A549 (cell line): Measurements from ENCODE around the gene SPC24. TPM values are rescaled to one million over a fixed set of nuclear protein-coding genes. Genes with fewer than 3 reads are reported as not detected.

Experiments used
- ATAC-seq, 2 experiments: fragments of 200-7000 bp in 1 of 2; fragments of >200 bp in 1 of 2; cut with Nextera tagmentation in 1 of 2; cut with Tn5 transposase in 1 of 2; 3 replicates each; pipeline versions ENCODE4 v1.8.0 to v1.9.1; 2018 to 2020; ENCODE audit warnings: mild to moderate bottlenecking in 1 of 2, moderate library complexity in 1 of 2
- CTCF ChIA-PET: fragments of 300-600 bp; sonication (Branson Sonifier 250); formaldehyde crosslinking; extraction: SDS; loops from one replicate; lab custom pipeline; 2021; ENCODE audit warnings: antibody characterized with exemption, inconsistent platforms; lab: Yijun Ruan, JAX
- POLR2A ChIA-PET: fragments of 350-600 bp; formaldehyde crosslinking; extraction: SDS; loops from one replicate; lab custom pipeline; 2021; ENCODE audit warnings: antibody characterized with exemption, inconsistent platforms; lab: Yijun Ruan, JAX
- DNase-seq, 2 experiments: peaks; one replicate each; pipeline versions ENCODE4 v3.0.0 to v3.0.0-alpha.2; 2011 to 2016; ENCODE audit warnings: low read depth in 1 of 2, low spot score in 1 of 2
- FAIRE-seq: peaks from 2 replicates; lab custom pipeline; 2011; peaks lifted over from hg19 to GRCh38; lab: Jason Lieb, UNC
- H3K27ac ChIP-seq, 2 experiments: fragments of >200 bp; sonication (Bioruptor Twin); formaldehyde crosslinking; 3 replicates each; pipeline ENCODE4 v1.5.1; 2016 to 2017
- H3K4me1 ChIP-seq: fragments of >200 bp; sonication (Bioruptor Twin); formaldehyde crosslinking; 3 replicates; pipeline ENCODE4 v1.6.1; 2016
- H3K4me2 ChIP-seq: fragments of >200 bp; sonication (Bioruptor Twin); formaldehyde crosslinking; 3 replicates; pipeline ENCODE4 v1.6.1; 2016
- H3K4me3 ChIP-seq: fragments of >200 bp; sonication (Bioruptor Twin); formaldehyde crosslinking; 3 replicates; pipeline ENCODE4 v1.5.1; 2016
- H3K9me3 ChIP-seq: fragments of >200 bp; sonication (Bioruptor Twin); formaldehyde crosslinking; 3 replicates; pipeline ENCODE4 v1.6.1; 2016
- CBX2 ChIP-seq: fragments of 200-600 bp; sonication (generic); IDR thresholded peaks from 2 replicates; pipeline ENCODE4 v1.6.1; 2016; ENCODE audit warnings: low read depth, mild to moderate bottlenecking, borderline replicate concordance
- CBX8 ChIP-seq: fragments of 200-600 bp; sonication (generic); IDR thresholded peaks from 2 replicates; pipeline ENCODE4 v1.6.1; 2016
- CEBPB ChIP-seq, 2 experiments: fragments of >200 bp in 1 of 2; sonication (Bioruptor Twin) in 1 of 2; formaldehyde crosslinking in 1 of 2; IDR thresholded peaks; 2 replicates each; pipeline ENCODE4 v1.6.1; 2012 to 2016
- CHD2 ChIP-seq: fragments of 150-350 bp; IDR thresholded peaks from 2 replicates; pipeline ENCODE4 v1.6.1; 2014; ENCODE audit warnings: low read length; ENCODE audit not compliant: partially characterized antibody
- CHD4 ChIP-seq: fragments of 200-600 bp; sonication (generic); IDR thresholded peaks from 2 replicates; pipeline ENCODE4 v1.6.1; 2016; ENCODE audit warnings: antibody characterized with exemption, mild to moderate bottlenecking, borderline replicate concordance
- EHF ChIP-seq: fragments of 250-450 bp; sonication (Bioruptor Pico); IDR thresholded peaks from 2 replicates; pipeline ENCODE4 v1.5.0; 2020; ENCODE audit warnings: mild to moderate bottlenecking
- EHMT2 ChIP-seq: fragments of 200-600 bp; sonication (generic); IDR thresholded peaks from 2 replicates; pipeline ENCODE4 v1.6.1; 2016; ENCODE audit warnings: antibody characterized with exemption, low read depth, mild to moderate bottlenecking, moderate library complexity
- ELK1 ChIP-seq: fragments of 150-350 bp; IDR thresholded peaks from 2 replicates; pipeline ENCODE4 v1.6.1; 2014; ENCODE audit warnings: low read depth, mild to moderate bottlenecking, low read length
- EP300 ChIP-seq, 2 experiments: fragments of >200 bp; sonication (Bioruptor Twin); formaldehyde crosslinking; IDR thresholded peaks; 2 replicates in 1 of 2; 3 replicates in 1 of 2; pipeline ENCODE4 v1.6.1; 2016 to 2017
- ESRRA ChIP-seq: fragments of 150-350 bp; IDR thresholded peaks from 2 replicates; pipeline ENCODE4 v1.6.1; 2014; ENCODE audit warnings: mild to moderate bottlenecking, low read length, borderline replicate concordance
- FOSL2 ChIP-seq, 2 experiments: fragments of 450-650 bp in 1 of 2; fragments of >200 bp in 1 of 2; sonication (Bioruptor Twin) in 1 of 2; formaldehyde crosslinking; IDR thresholded peaks; 2 replicates each; pipeline versions ENCODE4 v1.5.0 to v1.6.1; 2016 to 2020; ENCODE audit warnings: mild to moderate bottlenecking in 1 of 2, moderate library complexity in 1 of 2
- FOXS1 ChIP-seq: fragments of 250-450 bp; sonication (Bioruptor Pico); IDR thresholded peaks from 2 replicates; pipeline ENCODE4 v1.5.0; 2020; ENCODE audit warnings: mild to moderate bottlenecking, moderate library complexity
- GATA3 ChIP-seq: IDR thresholded peaks from 2 replicates; pipeline ENCODE4 v1.6.1; 2012; ENCODE audit warnings: borderline replicate concordance
- HEYL ChIP-seq: fragments of 250-450 bp; sonication (Bioruptor Pico); IDR thresholded peaks from 2 replicates; pipeline ENCODE4 v1.8.0; 2021; ENCODE audit warnings: mild to moderate bottlenecking, moderate library complexity
- HOXB13 ChIP-seq: fragments of 250-450 bp; sonication (Bioruptor Pico); IDR thresholded peaks from 2 replicates; pipeline ENCODE4 v1.5.0; 2020; ENCODE audit warnings: low read depth, mild to moderate bottlenecking, moderate library complexity
- JUN ChIP-seq, 2 experiments: fragments of >200 bp; sonication (Bioruptor Twin); formaldehyde crosslinking; IDR thresholded peaks; 2 replicates in 1 of 2; 3 replicates in 1 of 2; pipeline ENCODE4 v1.6.1; 2016 to 2017
- MYC ChIP-seq: IDR thresholded peaks from 2 replicates; pipeline ENCODE4 v1.6.1; 2012; ENCODE audit warnings: mild to moderate bottlenecking, inconsistent platforms, low read length, improper control_type of control experiment, borderline replicate concordance
- NFE2L2 ChIP-seq: fragments of 150-350 bp; conservative IDR thresholded peaks from 2 replicates; pipeline ENCODE4 v1.6.1; 2014; ENCODE audit warnings: low read length
- NR3C1 ChIP-seq: fragments of >200 bp; sonication (Bioruptor Twin); formaldehyde crosslinking; IDR thresholded peaks from 3 replicates; pipeline ENCODE4 v1.6.1; 2017
- PHF8 ChIP-seq: fragments of 200-600 bp; sonication (generic); IDR thresholded peaks from 2 replicates; pipeline ENCODE4 v1.6.1; 2016; ENCODE audit warnings: low read depth, mild to moderate bottlenecking, antibody characterized with exemption, moderate library complexity, borderline replicate concordance
- POLR2A ChIP-seq: IDR thresholded peaks from 2 replicates; pipeline ENCODE4 v1.6.1; 2012; ENCODE audit warnings: mild to moderate bottlenecking, low read length
- RAD21 ChIP-seq, 2 experiments: fragments of >200 bp in 1 of 2; sonication (Bioruptor Twin) in 1 of 2; formaldehyde crosslinking in 1 of 2; IDR thresholded peaks in 1 of 2; conservative IDR thresholded peaks in 1 of 2; 2 replicates in 1 of 2; 3 replicates in 1 of 2; pipeline ENCODE4 v1.6.1; 2012 to 2018; ENCODE audit warnings: inconsistent platforms in 1 of 2
- RFX5 ChIP-seq: fragments of 450-650 bp; IDR thresholded peaks from 2 replicates; pipeline ENCODE4 v1.7.1; 2014; ENCODE audit warnings: antibody characterized with exemption, mild to moderate bottlenecking, moderate library complexity
- RNF2 ChIP-seq: fragments of 200-600 bp; sonication (generic); IDR thresholded peaks from 2 replicates; pipeline ENCODE4 v1.6.1; 2016; ENCODE audit warnings: low read depth, mild to moderate bottlenecking, antibody characterized with exemption, moderate library complexity, borderline replicate concordance
- SMC3 ChIP-seq: fragments of >200 bp; sonication (Bioruptor Twin); formaldehyde crosslinking; IDR thresholded peaks from 3 replicates; pipeline ENCODE4 v1.6.1; 2018; ENCODE audit warnings: inconsistent platforms
- SREBF2 ChIP-seq: fragments of 450-650 bp; IDR thresholded peaks from 2 replicates; pipeline ENCODE4 v1.6.1; 2014; ENCODE audit warnings: mild to moderate bottlenecking, moderate library complexity
- USF2 ChIP-seq: fragments of 450-650 bp; IDR thresholded peaks from 2 replicates; pipeline ENCODE4 v1.6.1; 2014; ENCODE audit warnings: antibody characterized with exemption
- ZNF302 ChIP-seq: fragments of 250-450 bp; sonication (Bioruptor Pico); IDR thresholded peaks from 2 replicates; pipeline ENCODE4 v1.9.0; 2021; ENCODE audit warnings: inconsistent platforms, mild to moderate bottlenecking, moderate library complexity
- ZSCAN20 ChIP-seq: fragments of 250-450 bp; sonication (Bioruptor Pico); IDR thresholded peaks from 2 replicates; pipeline ENCODE4 v1.8.0; 2022; ENCODE audit warnings: mild to moderate bottlenecking, moderate library complexity
- WGBS: methylation state at CpG from one replicate; pipeline ENCODE4 v1.1.6; 2017; ENCODE audit errors: missing lambda C conversion rate; 5-methylcytosine and 5-hydroxymethylcytosine counted together
- polyA plus RNA-seq, 4 experiments: library from polyadenylated mRNA; depleted of rRNA in 3 of 4; stranded (reverse); fragments of >200 nt; fragmentation: RNase III in 1 of 4; extraction: RNeasy Plus Mini Kit Qiagen cat#74134 plus additional on column Dnase treatment in 1 of 4; gene quantifications; 2 replicates in 3 of 4; 3 replicates in 1 of 4; pipeline ENCODE4 v1.2.3, GENCODE V29; 2011 to 2017
- TF ChIP-seq, protein P1 (sequence below): fragments of >200 bp; sonication (Bioruptor Twin); formaldehyde crosslinking; IDR thresholded peaks from 2 replicates; pipeline ENCODE4 v1.6.1; 2016
- TF ChIP-seq, protein P2 (sequence below): IDR thresholded peaks from 2 replicates; pipeline ENCODE4 v1.6.1; 2012

The SPC24 gene
- polyA plus RNA-seq, 2 of the 4 experiments (the other 2 are of a cell fraction) = 16.5 to 22.2 TPM

DNA sequence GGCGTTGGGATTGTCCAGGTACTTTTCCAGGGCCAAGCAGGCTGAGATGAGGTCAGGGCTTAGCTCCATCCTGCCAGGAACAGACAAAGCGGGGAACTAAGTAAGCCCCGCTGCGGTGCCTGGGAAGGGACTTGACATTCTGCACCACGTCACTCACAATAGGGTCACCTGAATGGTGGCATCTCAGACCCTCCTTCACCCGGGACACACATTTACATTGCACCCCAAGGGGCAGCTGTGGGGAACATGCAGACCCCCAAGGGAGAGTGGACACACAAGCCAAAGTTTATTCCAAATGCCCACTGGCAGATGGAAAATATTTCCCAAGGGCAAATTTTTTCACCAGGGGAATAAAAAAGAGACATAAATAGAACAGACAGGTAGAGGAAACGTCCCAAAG, 20.3 kb upstream of the SPC24 start:
- DNase-seq (no peak), FAIRE-seq (no peak), ATAC-seq (no peak)
- no peaks in the 10 kb centered on the region for H3K9me3 ChIP-seq
- H3K4me2 ChIP-seq = no peak overlapping the region
- no peak overlapping the region for H3K27ac ChIP-seq
- ChIA-PET CTCF (interaction anchor here (0.6 kb wide), 1 partner anchor 92 kb away, joined by 4 read pairs; no protein-coding TSS in a partner anchor), POLR2A (no interaction called here)
- 87% methylated on average over 7 of the region's 7 CpGs for WGBS
- H3K4me3 ChIP-seq = no peak overlapping the region
- no peaks in the 10 kb centered on the region for H3K4me1 ChIP-seq
- no peak for TF ChIP-seq FOXS1 (CRISPR knock-in tag)
- TF ChIP-seq POLR2A = no peak
- TF ChIP-seq USF2 = no peak
- TF ChIP-seq RNF2 = no peak
- TF ChIP-seq NFE2L2 = no peak
- no peak for TF ChIP-seq ZNF302 (CRISPR knock-in tag)
- TF ChIP-seq ESRRA = no peak
- TF ChIP-seq PHF8 = no peak
- no peak for TF ChIP-seq CBX2
- TF ChIP-seq GATA3 = no peak
- TF ChIP-seq SREBF2 = no peak
- TF ChIP-seq NR3C1 = no peak
- TF ChIP-seq SMC3 = no peak
- no peak for TF ChIP-seq JUN (IDR thresholded peaks at IDR 0.05)
- no peak for TF ChIP-seq FOSL2 (IDR thresholded peaks at IDR 0.05)
- no peak for TF ChIP-seq FOSL2 (CRISPR knock-in tag; IDR thresholded peaks at IDR 0.05)
- TF ChIP-seq, protein P1, sequence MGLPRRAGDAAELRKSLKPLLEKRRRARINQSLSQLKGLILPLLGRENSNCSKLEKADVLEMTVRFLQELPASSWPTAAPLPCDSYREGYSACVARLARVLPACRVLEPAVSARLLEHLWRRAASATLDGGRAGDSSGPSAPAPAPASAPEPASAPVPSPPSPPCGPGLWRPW = no peak
- TF ChIP-seq RFX5 = no peak

DNA sequence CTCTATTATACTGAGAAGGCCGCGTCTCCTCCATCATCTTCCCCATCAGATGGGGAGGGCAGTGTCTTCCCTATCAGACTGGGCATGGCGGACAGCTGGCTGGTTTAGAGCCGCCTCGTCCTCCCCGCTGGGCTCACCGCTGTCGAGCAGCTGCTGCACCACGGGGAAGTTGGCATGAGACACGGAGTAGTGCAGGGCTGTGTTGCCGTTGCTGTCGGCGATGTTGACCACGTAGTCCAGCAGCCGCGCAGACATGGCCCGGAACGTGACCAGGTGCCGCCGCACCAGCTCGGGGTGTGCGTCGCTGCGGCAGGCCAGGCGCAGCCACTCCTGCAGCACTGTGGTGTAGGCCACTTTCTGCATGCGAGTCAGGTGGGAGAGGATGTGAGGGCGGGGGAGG, 18.8 kb upstream of the SPC24 start:
- no peak for FAIRE-seq
- WGBS = 97% methylated on average over 20 of the region's 27 CpGs
- POLR2A ChIA-PET = no interaction called here

More for the DNA sequence above, 18.8 kb upstream of the SPC24 start:
- CTCF ChIA-PET = interaction anchor here (1.3 kb wide), 1 partner anchor 37 kb away, joined by 4 read pairs; no protein-coding TSS in a partner anchor
- H3K4me1 ChIP-seq = no peaks in the 10 kb centered on the region
- no peaks in the 10 kb centered on the region for H3K9me3 ChIP-seq
- no peak for DNase-seq
- no peak overlapping the region for H3K4me2 ChIP-seq
- no peak overlapping the region for H3K4me3 ChIP-seq
- no peak for ATAC-seq
- H3K27ac ChIP-seq = no peak overlapping the region
- TF ChIP-seq EHF (CRISPR knock-in tag) = no peak
- TF ChIP-seq CHD4 = no peak
- TF ChIP-seq MYC = no peak
- TF ChIP-seq CHD2 = no peak
- no peak for TF ChIP-seq ELK1
- no peak for TF ChIP-seq EHMT2
- no peak for TF ChIP-seq CBX8
- TF ChIP-seq, protein P2, sequence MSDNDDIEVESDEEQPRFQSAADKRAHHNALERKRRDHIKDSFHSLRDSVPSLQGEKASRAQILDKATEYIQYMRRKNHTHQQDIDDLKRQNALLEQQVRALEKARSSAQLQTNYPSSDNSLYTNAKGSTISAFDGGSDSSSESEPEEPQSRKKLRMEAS = no peak
- TF ChIP-seq JUN (IDR thresholded peaks at IDR 0.05) = no peak
- no peak for TF ChIP-seq ZSCAN20
- no peak for TF ChIP-seq EP300 (IDR thresholded peaks at IDR 0.05)
- TF ChIP-seq CEBPB (IDR thresholded peaks at IDR 0.05) = no peak
- TF ChIP-seq RFX5 = no peak
- TF ChIP-seq HOXB13 (CRISPR knock-in tag) = no peak
- TF ChIP-seq HEYL (CRISPR knock-in tag) = no peak
- no peak for TF ChIP-seq RAD21 (conservative IDR thresholded peaks at IDR 0.05 in 1 of 2, IDR thresholded peaks at IDR 0.05 in 1 of 2)
